ENCODE measurements around the gene WDR35.
"Not testable (repeated sequence)": the region's sequence is repeated elsewhere in the genome, so short reads cannot be mapped to it uniquely, and the experiment has no call there.

Gene WDR35

GRCh38 chr2:19943189-19943588, 46.7 kb downstream of the WDR35 start:
- no peak for DNase-seq (ENCODE audit: extremely low read depth in 1 of 2, low read depth in 1 of 2)

- DNase-seq (ENCODE audit: extremely low read depth in 1 of 2, low read depth in 1 of 2), result no peak
Observed at GRCh38 chr2:19942199-19942598, 47.7 kb downstream of the WDR35 start.

DNA sequence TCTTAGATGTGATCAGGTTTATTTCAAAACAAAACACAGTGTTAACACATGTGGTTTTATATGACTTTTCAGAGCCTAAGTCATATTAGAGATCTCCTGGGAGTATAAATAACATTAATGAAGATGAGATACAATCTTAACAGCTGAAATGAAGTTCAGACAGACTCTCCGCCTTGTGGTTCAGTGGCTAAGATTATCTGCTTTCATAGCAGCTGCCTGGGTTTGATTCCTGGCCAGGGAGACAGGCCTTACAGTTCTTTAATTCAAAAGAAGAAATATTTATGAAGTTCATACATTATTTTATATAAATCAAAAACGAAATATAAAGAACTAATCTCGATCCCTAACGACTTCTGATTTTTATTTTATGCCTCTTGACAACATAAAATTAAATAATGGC, 52.9 kb downstream of the WDR35 start:
- no peak for DNase-seq (ENCODE audit: extremely low read depth in 1 of 2, low read depth in 1 of 2)

- no peak for DNase-seq (ENCODE audit: extremely low read depth in 1 of 2, low read depth in 1 of 2)
Observed at GRCh38 chr2:19936203-19936602, 53.7 kb downstream of the WDR35 start.

DNA sequence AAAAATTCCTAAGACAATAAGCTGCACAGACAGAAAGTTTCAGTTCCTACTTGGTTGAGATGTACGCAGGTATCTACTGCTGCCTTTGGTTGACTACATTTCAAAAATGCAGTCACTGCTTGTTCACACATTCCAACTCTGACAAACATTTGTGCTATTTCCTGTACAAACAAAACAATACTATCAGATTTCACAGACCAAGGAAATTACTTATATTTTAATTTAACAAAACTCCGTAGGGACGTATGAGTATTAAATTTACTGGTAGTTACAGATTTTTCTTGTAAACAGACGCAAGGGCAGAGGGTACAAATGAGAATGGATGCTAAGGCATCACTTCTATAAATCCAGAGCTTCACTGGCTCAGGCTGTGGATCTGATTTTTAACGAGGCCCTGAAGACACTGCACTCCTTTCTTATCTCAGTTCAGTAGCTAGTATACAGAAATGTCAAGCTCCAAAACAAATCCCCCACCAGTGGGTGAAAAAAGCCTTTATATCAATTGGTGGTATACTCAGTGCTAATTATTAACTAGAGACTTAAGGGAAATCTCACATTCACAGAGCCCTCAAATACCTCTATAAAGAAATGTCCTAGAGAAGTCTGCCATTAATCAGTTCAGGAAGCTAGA, 56.4 kb downstream of the WDR35 start:
- DNase-seq (ENCODE audit: extremely low read depth in 1 of 2, low read depth in 1 of 2), result no peak

GRCh38 chr2:19932928-19933327, 57.0 kb downstream of the WDR35 start:
- DNase-seq (ENCODE audit: extremely low read depth in 1 of 2, low read depth in 1 of 2), result no peak

GRCh38 chr2:19929226-19929625, 60.7 kb downstream of the WDR35 start:
- DNase-seq (ENCODE audit: extremely low read depth in 1 of 2, low read depth in 1 of 2), result no peak

- not testable (repeated sequence) for DNase-seq (ENCODE audit: extremely low read depth in 1 of 2, low read depth in 1 of 2)
Observed at GRCh38 chr2:19927816-19928215, 62.1 kb downstream of the WDR35 start.

DNA sequence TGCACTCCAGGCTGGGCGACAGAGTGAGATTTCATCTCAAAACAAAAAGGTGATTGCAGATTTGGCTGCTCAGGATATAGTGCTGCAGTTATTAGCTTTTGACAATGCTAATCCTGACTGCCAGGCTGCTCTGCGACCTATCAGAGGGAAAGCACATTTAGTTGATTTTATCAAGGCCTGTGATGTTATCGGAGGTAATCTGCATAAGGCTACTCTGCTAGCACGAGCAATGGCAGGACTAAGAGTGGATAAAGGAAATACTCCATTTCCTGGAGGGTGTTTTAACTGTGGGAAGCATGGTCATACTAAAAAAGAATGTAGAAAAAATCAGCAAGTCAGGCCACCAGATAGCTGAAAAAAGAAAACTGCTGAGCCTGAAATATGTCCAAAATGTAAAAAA, 65.4 kb downstream of the WDR35 start:
- not testable (repeated sequence) for DNase-seq (ENCODE audit: extremely low read depth in 1 of 2, low read depth in 1 of 2)

DNA sequence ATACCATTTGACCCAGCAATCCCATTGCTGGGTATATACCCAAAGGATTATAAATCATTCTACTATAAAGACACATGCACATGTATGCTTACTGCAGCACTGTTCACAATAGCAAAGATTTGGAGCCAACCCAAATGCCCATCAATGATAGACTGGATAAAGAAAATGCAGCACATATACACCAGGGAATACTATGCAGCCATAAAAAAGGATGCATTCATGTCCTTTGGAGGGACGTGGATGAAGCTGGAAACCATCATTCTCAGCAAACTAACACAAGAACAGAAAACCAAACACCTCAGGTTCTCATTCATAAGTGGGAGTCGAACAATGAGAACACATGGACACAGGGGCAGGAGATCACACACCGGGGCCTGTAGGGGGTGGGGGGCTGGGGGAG, 67.7 kb downstream of the WDR35 start:
- DNase-seq (ENCODE audit: extremely low read depth in 1 of 2, low read depth in 1 of 2), result not testable (repeated sequence)

- DNase-seq (ENCODE audit: extremely low read depth in 1 of 2, low read depth in 1 of 2), result no peak
Observed at GRCh38 chr2:19916385-19916950, 73.4 kb downstream of the WDR35 start.

DNA sequence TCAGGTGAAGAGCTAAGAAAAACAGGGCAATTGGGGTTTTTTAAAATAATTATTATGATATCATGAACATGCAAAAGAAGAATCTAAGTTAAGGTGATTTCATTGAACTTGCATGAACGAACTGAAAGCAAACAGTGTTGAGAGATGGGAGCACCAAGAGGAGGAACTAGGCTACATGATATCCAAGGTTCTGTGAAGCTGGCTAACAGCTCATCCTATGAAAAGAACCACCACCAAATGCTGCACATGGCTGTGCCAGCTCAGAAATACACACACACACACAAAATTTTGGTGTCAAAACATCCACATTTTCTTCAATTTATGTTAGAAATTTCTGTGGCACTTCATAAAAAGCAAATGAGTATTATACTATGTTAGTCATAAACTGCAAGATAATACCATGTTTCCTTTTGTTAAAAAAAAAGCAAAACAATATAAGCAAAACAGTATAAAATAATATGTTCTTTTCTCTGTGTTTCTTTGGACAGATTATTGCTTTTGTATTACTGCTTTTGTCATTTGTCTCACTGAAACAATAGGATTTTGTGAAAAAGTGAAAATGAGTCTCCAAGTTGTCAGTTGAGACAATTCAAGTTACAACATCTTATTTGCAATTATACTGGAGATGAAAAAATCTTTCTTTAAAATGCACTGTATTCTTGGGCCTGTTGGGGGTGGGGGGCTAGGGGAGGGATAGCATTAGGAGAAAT, 75.5 kb downstream of the WDR35 start:
- DNase-seq (ENCODE audit: extremely low read depth in 1 of 2, low read depth in 1 of 2), result no peak

DNA sequence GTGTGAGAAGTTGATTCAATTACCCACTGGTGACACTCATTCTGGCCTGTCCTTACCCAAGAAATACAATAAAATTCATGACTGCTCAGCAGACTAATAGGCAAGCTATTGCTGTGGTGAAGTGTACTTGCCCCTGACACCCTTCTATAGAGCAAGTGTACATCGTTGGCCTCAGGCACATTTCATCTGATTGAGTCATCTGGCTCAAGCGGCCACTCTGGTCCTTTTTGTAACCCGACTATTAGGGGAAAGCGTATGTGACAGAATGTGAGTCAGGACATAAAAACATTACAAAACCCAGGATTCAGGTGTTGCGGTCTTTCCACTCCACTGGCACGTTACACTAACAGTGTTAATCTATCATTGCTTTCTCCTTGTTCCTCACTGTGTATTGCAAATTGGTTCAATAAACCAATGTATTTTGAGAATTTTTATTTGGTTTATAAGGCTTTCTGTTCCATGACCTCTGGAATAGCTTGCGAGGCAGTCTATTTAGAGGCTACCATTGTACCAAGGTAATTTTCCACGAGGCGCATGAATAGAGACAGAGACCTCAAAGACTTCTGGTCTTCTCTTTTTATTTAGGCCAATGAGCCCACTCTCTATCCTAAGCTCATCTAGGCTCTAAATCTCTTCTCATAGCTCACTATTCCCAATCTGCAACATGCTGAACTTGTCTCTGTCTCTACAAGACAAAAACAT, 77.9 kb downstream of the WDR35 start:
- no peak for DNase-seq (ENCODE audit: extremely low read depth in 1 of 2, low read depth in 1 of 2)

GRCh38 chr2:19902216-19902740, 87.6 kb downstream of the WDR35 start:
- DNase-seq (ENCODE audit: extremely low read depth in 1 of 2, low read depth in 1 of 2), result no peak

DNA sequence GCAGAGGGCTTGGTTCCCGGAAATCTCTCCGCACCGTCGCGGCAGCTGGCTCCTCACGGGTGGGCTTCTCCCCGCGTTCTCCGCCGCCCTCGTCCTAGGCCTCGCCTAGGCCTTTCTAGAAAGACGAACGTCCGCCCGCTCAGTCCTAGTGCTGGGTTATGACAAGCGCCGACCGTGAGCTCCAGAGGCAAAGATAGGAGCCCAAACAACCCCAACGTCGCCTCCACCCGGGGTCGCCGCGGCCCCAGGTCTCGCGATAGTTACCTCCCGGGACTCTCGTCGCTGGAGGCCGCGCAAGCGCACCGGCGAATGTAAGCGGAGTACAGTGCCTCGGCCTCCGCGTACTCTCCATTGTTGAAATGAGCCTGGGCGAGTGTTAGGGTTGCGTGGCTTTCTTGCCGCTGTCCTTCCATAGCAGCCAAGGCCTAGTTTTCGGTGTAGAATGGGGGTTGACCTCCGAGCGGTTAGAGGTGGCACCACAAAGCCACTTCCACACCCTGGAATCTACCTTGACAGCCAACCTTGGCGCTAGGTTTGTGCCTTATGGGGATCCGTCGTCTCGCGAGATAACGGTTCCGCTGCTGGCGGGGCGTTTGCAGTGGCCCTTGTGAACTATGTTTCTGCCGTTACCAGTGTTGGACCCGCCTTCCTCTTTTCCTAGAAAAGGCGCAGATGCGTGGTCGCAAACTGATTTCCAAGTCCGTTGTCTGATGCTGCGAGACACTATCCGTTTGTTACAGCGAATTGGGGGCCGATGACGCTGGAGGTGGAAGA, 88.3 kb downstream of the WDR35 start, which contains the start of gene TTC32:
TSS of gene TTC32 (minus strand) at position 542 of the 774 bp plus-strand sequence. CDS start at position 413, 129 bp downstream.
- DNase-seq (ENCODE audit: extremely low read depth in 1 of 2, low read depth in 1 of 2), result peak; percentile 79 to 87

- no peak for DNase-seq (ENCODE audit: extremely low read depth in 1 of 2, low read depth in 1 of 2)
Observed at GRCh38 chr2:19900931-19901441, 88.9 kb downstream of the WDR35 start.

DNA sequence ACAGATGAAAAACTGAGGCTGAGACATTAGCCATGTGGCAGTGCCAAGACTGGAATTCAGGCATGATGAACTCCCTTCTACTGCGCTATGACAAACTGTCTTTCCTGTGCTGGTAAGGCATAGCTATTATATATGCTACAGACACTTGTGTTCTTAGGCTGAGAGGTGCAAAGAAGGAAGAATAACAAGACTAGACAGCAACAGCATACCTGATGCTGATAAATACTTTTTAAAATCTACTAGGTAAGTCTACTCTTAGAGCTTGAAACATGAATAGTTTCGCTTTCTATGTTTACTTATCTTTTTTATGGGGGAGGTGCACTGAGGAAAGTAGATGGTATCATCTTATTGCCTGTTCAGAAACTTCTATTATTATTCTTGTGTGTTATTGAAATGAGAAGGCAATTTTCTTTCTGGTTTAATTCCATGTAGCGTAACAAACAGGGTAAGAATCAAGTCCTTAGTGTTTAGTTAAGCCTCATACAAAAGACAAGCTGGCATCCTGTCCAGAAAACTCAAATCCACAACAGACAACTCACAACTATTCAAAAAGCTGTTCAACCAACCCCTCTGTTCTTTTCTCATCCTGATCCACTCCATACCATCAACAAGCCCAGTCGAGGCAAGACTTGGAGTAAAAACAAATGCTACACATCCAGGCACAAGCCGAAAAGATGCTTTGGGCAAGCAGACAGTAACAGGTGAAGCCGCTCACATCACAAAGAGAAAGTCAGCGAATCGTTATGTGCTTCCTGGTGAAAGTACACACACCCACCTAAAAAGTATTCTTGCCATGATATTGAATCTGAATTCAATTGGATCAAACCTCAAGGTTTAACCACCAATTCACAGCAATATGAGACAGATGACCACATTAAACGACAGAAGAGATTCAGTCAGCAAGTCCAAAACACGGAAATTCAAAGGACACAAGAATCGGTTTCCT, 89.6 kb downstream of the WDR35 start:
- DNase-seq (ENCODE audit: extremely low read depth in 1 of 2, low read depth in 1 of 2), result no peak

- no peak for DNase-seq (ENCODE audit: extremely low read depth in 1 of 2, low read depth in 1 of 2)
Observed at GRCh38 chr2:19898592-19899329, 91.1 kb downstream of the WDR35 start.
